ENCODE data around the gene MMP20. TPM values are rescaled to one million over a fixed set of nuclear protein-coding genes. Genes with fewer than 3 reads are reported as not detected.

The MMP20 gene
- total RNA-seq, 1 experiment from 2014 or later, result 0.30 TPM

DNA sequence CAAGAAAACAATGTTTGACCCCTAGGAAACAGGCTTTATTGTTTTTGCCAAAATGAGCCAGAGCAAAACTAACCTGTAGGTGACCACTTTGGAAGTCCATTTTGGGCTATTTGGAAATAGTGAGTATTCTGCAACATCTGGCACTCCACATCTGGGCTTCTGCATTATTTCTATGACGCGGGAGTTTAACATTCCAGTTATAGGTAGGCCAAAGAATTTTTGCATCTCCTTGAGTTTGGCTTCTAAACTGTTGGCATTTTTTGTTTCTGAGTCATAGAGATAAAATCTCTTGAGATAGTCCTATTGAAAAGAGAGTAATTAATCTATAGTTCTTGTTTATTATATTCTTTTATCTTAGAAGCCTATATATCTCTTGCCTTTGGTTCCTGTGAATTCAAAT, 97.4 kb downstream of the MMP20 start:
- no peaks in the 10 kb centered on the region for H3K79me2 ChIP-seq (ENCODE audit: insufficient read depth, low read length)
- BruUV-seq (replicated peaks), result no TSS peak
- no peak overlapping the region for H3K4me3 ChIP-seq (replicated peaks in 1 of 2; ENCODE audit: low read depth in 1 of 2, low read length in 2 of 2)
- RAD21 ChIA-PET (ENCODE audit: low non-redundant PET in 1 of 2, low total read pairs in 2 of 2, uncharacterized antibody in 2 of 2, unreplicated experiment in 2 of 2), result no interaction called here
- TF ChIP-seq ZBTB33 (IDR thresholded peaks at IDR 0.05; ENCODE audit: extremely low read depth, insufficient replicate concordance, low read length), result no peak
- no peak for TF ChIP-seq TCF7L2 (IDR thresholded peaks at IDR 0.05; ENCODE audit: borderline replicate concordance, extremely low read depth, insufficient read depth, insufficient read length)
- TF ChIP-seq SIN3A (IDR thresholded peaks at IDR 0.05; ENCODE audit: low read depth), result no peak
- no peak for TF ChIP-seq EZH2phosphoT487 (IDR thresholded peaks at IDR 0.05; ENCODE audit: borderline replicate concordance)
- no peak for TF ChIP-seq SRF (IDR thresholded peaks at IDR 0.05; ENCODE audit: low read depth)
- TF ChIP-seq ATF3 (IDR thresholded peaks at IDR 0.05), result no peak
- TF ChIP-seq POLR2A (IDR thresholded peaks at IDR 0.05; ENCODE audit: borderline replicate concordance, extremely low read depth, insufficient read depth, insufficient read length), result no peak
- no peak for TF ChIP-seq ELF1 (IDR thresholded peaks at IDR 0.05; ENCODE audit: borderline replicate concordance, low read depth)
- no peak for TF ChIP-seq CEBPB (IDR thresholded peaks at IDR 0.05; ENCODE audit: low read depth)
- no peak for TF ChIP-seq RAD21 (IDR thresholded peaks at IDR 0.05; ENCODE audit: low read depth)
- no peak for TF ChIP-seq CBX3 (IDR thresholded peaks at IDR 0.05; ENCODE audit: low read depth)
- TF ChIP-seq ZFX (IDR thresholded peaks at IDR 0.05), result no peak
- TF ChIP-seq SP1 (IDR thresholded peaks at IDR 0.05; ENCODE audit: low read depth), result no peak
- no peak for TF ChIP-seq EGR1 (IDR thresholded peaks at IDR 0.05; ENCODE audit: low read depth)
- TF ChIP-seq, protein P1, sequence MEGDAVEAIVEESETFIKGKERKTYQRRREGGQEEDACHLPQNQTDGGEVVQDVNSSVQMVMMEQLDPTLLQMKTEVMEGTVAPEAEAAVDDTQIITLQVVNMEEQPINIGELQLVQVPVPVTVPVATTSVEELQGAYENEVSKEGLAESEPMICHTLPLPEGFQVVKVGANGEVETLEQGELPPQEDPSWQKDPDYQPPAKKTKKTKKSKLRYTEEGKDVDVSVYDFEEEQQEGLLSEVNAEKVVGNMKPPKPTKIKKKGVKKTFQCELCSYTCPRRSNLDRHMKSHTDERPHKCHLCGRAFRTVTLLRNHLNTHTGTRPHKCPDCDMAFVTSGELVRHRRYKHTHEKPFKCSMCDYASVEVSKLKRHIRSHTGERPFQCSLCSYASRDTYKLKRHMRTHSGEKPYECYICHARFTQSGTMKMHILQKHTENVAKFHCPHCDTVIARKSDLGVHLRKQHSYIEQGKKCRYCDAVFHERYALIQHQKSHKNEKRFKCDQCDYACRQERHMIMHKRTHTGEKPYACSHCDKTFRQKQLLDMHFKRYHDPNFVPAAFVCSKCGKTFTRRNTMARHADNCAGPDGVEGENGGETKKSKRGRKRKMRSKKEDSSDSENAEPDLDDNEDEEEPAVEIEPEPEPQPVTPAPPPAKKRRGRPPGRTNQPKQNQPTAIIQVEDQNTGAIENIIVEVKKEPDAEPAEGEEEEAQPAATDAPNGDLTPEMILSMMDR (IDR thresholded peaks at IDR 0.05 in 2 of 3, conservative IDR thresholded peaks at IDR 0.05 in 1 of 3; ENCODE audit: borderline replicate concordance in 1 of 3, insufficient read depth in 1 of 3, low read depth in 2 of 3, low read length in 2 of 3), result no peak
- no peak for TF ChIP-seq JUND (IDR thresholded peaks at IDR 0.05)
- no peak for TF ChIP-seq YY1 (IDR thresholded peaks at IDR 0.05; ENCODE audit: extremely low read depth, insufficient replicate concordance, low read depth, low read length)
- TF ChIP-seq, protein P2, sequence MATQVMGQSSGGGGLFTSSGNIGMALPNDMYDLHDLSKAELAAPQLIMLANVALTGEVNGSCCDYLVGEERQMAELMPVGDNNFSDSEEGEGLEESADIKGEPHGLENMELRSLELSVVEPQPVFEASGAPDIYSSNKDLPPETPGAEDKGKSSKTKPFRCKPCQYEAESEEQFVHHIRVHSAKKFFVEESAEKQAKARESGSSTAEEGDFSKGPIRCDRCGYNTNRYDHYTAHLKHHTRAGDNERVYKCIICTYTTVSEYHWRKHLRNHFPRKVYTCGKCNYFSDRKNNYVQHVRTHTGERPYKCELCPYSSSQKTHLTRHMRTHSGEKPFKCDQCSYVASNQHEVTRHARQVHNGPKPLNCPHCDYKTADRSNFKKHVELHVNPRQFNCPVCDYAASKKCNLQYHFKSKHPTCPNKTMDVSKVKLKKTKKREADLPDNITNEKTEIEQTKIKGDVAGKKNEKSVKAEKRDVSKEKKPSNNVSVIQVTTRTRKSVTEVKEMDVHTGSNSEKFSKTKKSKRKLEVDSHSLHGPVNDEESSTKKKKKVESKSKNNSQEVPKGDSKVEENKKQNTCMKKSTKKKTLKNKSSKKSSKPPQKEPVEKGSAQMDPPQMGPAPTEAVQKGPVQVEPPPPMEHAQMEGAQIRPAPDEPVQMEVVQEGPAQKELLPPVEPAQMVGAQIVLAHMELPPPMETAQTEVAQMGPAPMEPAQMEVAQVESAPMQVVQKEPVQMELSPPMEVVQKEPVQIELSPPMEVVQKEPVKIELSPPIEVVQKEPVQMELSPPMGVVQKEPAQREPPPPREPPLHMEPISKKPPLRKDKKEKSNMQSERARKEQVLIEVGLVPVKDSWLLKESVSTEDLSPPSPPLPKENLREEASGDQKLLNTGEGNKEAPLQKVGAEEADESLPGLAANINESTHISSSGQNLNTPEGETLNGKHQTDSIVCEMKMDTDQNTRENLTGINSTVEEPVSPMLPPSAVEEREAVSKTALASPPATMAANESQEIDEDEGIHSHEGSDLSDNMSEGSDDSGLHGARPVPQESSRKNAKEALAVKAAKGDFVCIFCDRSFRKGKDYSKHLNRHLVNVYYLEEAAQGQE (IDR thresholded peaks at IDR 0.05; ENCODE audit: low read depth), result no peak
- no peak for TF ChIP-seq EZH2 (IDR thresholded peaks at IDR 0.05)
- H3K9me2 ChIP-seq (ENCODE audit: insufficient read depth), result no peaks in the 10 kb centered on the region
- H3K4me1 ChIP-seq (ENCODE audit: control insufficient read depth in 1 of 2, insufficient read depth in 2 of 2, low read length in 2 of 2), result peaks cover 2 to 24% of the 10 kb centered on the region in 2 experiments; a peak in 3 of 4 replicates
- CTCF ChIA-PET, result no interaction called here
- no peaks in the 10 kb centered on the region for H3K27me3 ChIP-seq (ENCODE audit: insufficient read depth, low read length)
- no peak overlapping the region for H3K27ac ChIP-seq (ENCODE audit: low read depth, low read length)
- H3K36me3 ChIP-seq (ENCODE audit: control insufficient read depth in 1 of 2, insufficient read depth in 2 of 2, low read length in 2 of 2), result no peaks in the 10 kb centered on the region
- POLR2A ChIA-PET, result no interaction called here
- H2AFZ ChIP-seq (ENCODE audit: low read depth, low read length, poor library complexity, severe bottlenecking), result peak overlapping the region; percentile 50
- H3K4me2 ChIP-seq (ENCODE audit: low read length), result peak overlapping the region; percentile 14; the same call in 1 of the 2 replicates
- no peaks in the 10 kb centered on the region for H3K9me3 ChIP-seq (ENCODE audit: control insufficient read depth in 1 of 2, insufficient read depth in 1 of 2, low read depth in 1 of 2, low read length in 2 of 2)
- no peaks in the 10 kb centered on the region for H4K20me1 ChIP-seq (ENCODE audit: insufficient read depth)
- no peak overlapping the region for H3K9ac ChIP-seq (ENCODE audit: low read length)
- DNase-seq (ENCODE audit: low read depth, low spot score), result no peak
- ATAC-seq, result no peak
- intact Hi-C loops (cut with micrococcal nuclease), result no loop called here
